Measurements from ENCODE around the gene ANO1.

ANO1 gene

GRCh38 chr11:70092959-70093715 lies 15.0 kb downstream of the ANO1 start:
- H3K4me1 ChIP-seq (ENCODE audit: control insufficient read depth, low read length), result no peaks in the 10 kb centered on the region
- no peak overlapping the region for H3K27ac ChIP-seq (ENCODE audit: low read depth, low read length)
- H4K20me1 ChIP-seq (ENCODE audit: control insufficient read depth, insufficient read depth, low read depth, low read length), result no peaks in the 10 kb centered on the region
- TF ChIP-seq EZH2phosphoT487 (IDR thresholded peaks at IDR 0.05; ENCODE audit: borderline replicate concordance, low read length), result no peak
- TF ChIP-seq CTCF (IDR thresholded peaks at IDR 0.05; ENCODE audit: low read depth, low read length, poor library complexity, severe bottlenecking), result no peak
- no peak overlapping the region for H3K4me3 ChIP-seq (ENCODE audit: low read length)
- H3K9me3 ChIP-seq (ENCODE audit: control insufficient read depth, insufficient read depth, low read length), result no peaks in the 10 kb centered on the region
- H3K27me3 ChIP-seq (ENCODE audit: control insufficient read depth, low read length), result no peaks in the 10 kb centered on the region
- no peaks in the 10 kb centered on the region for H3K79me2 ChIP-seq (ENCODE audit: control insufficient read depth, low read length)
- H3K36me3 ChIP-seq (ENCODE audit: control insufficient read depth, low read length), result no peaks in the 10 kb centered on the region
- no peak overlapping the region for H3K4me2 ChIP-seq (ENCODE audit: low read length)
- H3F3A ChIP-seq (ENCODE audit: control insufficient read depth, insufficient read depth), result no peaks in the 10 kb centered on the region
- H3K9me2 ChIP-seq (replicated peaks; ENCODE audit: control insufficient read depth, low read length), result no peaks in the 10 kb centered on the region

GRCh38 chr11:70095541-70096252 lies 17.6 kb downstream of the ANO1 start:
- no peaks in the 10 kb centered on the region for H3K79me2 ChIP-seq (ENCODE audit: control insufficient read depth, low read length)
- no peak for TF ChIP-seq EZH2phosphoT487 (IDR thresholded peaks at IDR 0.05; ENCODE audit: borderline replicate concordance, low read length)
- no peak for TF ChIP-seq CTCF (IDR thresholded peaks at IDR 0.05; ENCODE audit: low read depth, low read length, poor library complexity, severe bottlenecking)
- no peaks in the 10 kb centered on the region for H3K9me2 ChIP-seq (replicated peaks; ENCODE audit: control insufficient read depth, low read length)
- no peaks in the 10 kb centered on the region for H3K27me3 ChIP-seq (ENCODE audit: control insufficient read depth, low read length)
- no peak overlapping the region for H3K27ac ChIP-seq (ENCODE audit: low read depth, low read length)
- H3K4me2 ChIP-seq (ENCODE audit: low read length), result no peak overlapping the region
- no peak overlapping the region for H3K4me3 ChIP-seq (ENCODE audit: low read length)
- no peaks in the 10 kb centered on the region for H4K20me1 ChIP-seq (ENCODE audit: control insufficient read depth, insufficient read depth, low read depth, low read length)
- no peaks in the 10 kb centered on the region for H3K4me1 ChIP-seq (ENCODE audit: control insufficient read depth, low read length)
- H3K36me3 ChIP-seq (ENCODE audit: control insufficient read depth, low read length), result no peaks in the 10 kb centered on the region
- H3K9me3 ChIP-seq (ENCODE audit: control insufficient read depth, insufficient read depth, low read length), result no peaks in the 10 kb centered on the region
- no peaks in the 10 kb centered on the region for H3F3A ChIP-seq (ENCODE audit: control insufficient read depth, insufficient read depth)

- H3K79me2 ChIP-seq (ENCODE audit: control insufficient read depth, low read length), result no peaks in the 10 kb centered on the region
- TF ChIP-seq EZH2phosphoT487 (IDR thresholded peaks at IDR 0.05; ENCODE audit: borderline replicate concordance, low read length) (no peak), CTCF (IDR thresholded peaks at IDR 0.05; ENCODE audit: low read depth, low read length, poor library complexity, severe bottlenecking) (no peak)
- H3K27me3 ChIP-seq (ENCODE audit: control insufficient read depth, low read length), result no peaks in the 10 kb centered on the region
Measured at GRCh38 chr11:70097783-70098563, 19.9 kb downstream of the ANO1 start.

More at GRCh38 chr11:70097783-70098563, 19.9 kb downstream of the ANO1 start:
- Histone ChIP-seq H3K27ac (ENCODE audit: low read depth, low read length) (no peak overlapping the region), H3K9me2 (replicated peaks; ENCODE audit: control insufficient read depth, low read length) (no peaks in the 10 kb centered on the region), H3K4me2 (ENCODE audit: low read length) (no peak overlapping the region), H3F3A (ENCODE audit: control insufficient read depth, insufficient read depth) (no peaks in the 10 kb centered on the region), H3K36me3 (ENCODE audit: control insufficient read depth, low read length) (no peaks in the 10 kb centered on the region), H3K9me3 (ENCODE audit: control insufficient read depth, insufficient read depth, low read length) (no peaks in the 10 kb centered on the region), H4K20me1 (ENCODE audit: control insufficient read depth, insufficient read depth, low read depth, low read length) (no peaks in the 10 kb centered on the region), H3K4me3 (ENCODE audit: low read length) (no peak overlapping the region), H3K4me1 (ENCODE audit: control insufficient read depth, low read length) (no peaks in the 10 kb centered on the region)
